ENCODE measurements around the gene LHPP.
"Not testable (repeated sequence)": the region's sequence is repeated elsewhere in the genome, so short reads cannot be mapped to it uniquely, and the experiment has no call there.

The LHPP gene

DNA sequence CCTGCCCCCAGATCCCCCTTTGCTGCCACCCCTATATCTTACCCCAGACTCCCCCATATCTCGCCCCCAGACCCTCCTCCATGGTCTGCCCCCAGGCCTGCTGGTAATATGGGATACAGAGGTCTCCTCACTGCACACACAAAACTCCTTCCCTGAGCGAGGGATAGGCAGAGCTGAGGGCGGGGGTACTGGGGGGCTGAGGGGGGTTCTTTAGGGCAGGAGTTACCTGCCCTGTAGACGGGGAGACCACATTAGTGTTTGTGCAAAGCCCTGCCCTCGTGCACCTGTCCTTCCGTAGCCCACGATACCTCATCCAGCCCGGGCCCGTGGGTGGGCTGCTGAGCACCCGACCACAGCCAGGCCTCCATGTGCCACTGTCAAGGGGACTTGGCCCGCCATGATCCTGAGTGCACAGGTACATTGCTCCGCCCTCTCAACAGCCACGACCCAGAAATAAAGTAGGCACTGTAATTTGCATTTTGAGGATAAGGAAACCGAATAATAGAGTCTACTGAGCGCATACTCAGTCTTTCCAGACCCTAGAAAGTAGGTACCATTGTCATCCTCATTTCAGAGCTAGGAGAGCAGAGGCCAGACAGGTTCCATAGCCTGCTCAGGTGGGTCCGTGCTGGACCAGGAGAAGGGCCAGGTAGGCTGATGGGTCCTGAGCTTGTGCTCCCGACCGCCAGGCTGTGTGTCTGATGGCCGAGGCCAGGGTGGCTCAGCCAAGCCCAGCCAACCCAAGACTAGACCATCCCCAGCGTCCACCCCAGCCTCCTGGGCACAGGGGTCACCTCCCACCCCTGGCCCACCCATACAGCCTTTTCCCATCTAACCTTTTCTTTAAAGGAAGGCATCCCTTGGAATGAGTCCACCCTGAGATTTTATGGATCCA, 115.2 kb downstream of the LHPP start:
- DNase-seq: no peak

DNA sequence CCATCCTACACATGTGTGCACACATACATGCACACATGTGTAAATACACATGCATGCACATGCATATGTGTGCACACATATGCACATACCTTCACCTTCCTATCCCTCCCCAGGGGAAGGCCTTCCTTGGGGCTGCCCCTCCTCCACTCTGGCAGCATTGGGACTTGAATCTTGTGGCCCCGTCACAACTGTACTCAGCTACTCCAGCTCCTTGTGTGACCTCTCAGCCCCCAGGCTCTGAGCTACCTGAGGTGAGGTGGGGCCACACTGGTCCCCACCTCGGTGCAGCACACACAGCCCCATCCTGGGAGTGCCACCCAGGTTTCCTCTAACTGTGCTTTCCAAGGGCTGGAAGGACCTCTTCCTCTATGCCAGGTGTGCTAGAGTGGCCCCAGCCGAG, 116.0 kb downstream of the LHPP start:
- DNase-seq: no peak

GRCh38 chr10:124578231-124579010, 116.8 kb downstream of the LHPP start:
- DNase-seq: no peak

GRCh38 chr10:124579011-124579399, 117.4 kb downstream of the LHPP start:
- no peak for DNase-seq

DNA sequence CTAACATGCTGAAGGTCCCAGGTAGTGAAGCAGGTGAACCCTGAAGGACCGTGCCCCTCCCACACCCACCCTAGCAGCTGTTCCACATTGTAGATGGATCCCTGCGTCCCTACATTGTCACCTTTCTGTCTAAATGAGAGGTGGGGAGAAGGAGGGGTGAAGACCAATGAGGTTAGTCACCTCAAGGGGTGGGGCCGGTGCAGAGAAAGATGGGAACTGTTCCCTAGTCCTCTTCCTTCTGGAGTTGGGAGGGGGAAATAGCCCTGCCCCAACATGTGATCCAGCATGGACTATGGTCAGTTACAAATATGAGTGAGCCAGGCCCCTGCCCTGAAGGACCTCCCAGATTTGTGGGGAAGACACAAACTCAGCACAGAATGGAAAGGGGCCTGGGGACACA, 124.5 kb downstream of the LHPP start:
- no peak for DNase-seq

GRCh38 chr10:124587811-124588211, 126.2 kb downstream of the LHPP start:
- DNase-seq: no peak

DNA sequence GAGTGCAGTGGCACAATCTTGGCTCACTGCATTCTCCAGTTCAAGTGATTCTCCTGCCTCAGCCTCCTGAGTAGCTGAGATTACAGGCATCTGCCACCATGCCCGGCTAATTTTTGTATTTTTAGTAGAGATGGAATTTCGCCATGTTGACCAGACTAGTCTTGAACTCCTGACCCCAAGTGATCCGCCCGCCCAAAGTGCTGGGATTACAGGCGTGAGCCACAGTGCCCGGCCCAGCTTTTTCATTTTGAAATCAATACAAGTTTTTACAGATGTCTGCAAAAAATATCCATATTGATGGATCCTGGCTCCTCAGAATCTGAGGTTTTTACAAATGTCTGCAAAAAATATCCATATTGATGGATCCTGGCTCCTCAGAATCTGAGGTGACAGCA, 126.7 kb downstream of the LHPP start:
- DNase-seq: not testable (repeated sequence)

GRCh38 chr10:124588736-124589490, 127.3 kb downstream of the LHPP start:
- no peak for DNase-seq

DNA sequence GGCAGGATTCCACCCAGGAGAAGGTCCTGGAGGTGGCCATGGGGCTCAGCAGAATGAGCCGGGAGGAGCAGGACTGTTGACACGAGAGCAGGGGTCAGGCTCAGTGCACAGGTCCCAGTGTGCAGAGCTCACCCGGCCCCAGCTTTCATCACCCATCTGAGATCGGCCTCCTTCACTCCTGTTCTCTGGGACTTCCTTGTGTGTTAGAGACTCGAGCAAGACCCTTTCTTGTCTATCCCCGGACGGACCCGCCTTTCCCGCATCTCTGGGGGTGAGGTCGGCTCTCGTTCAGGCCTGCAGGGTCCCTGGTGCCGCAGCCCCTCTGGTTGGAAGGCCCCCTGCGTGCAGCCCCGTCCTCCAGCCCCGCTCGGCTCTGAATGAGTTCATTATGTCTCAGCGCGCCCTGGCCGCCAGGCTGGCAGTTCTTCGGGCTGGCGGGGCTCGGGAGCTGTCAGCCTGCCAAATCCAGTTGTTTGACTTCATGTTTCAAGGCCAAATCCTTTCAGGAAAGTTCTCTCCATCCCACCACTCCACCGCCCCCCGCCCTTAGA, 127.9 kb downstream of the LHPP start:
- no peak for DNase-seq

DNA sequence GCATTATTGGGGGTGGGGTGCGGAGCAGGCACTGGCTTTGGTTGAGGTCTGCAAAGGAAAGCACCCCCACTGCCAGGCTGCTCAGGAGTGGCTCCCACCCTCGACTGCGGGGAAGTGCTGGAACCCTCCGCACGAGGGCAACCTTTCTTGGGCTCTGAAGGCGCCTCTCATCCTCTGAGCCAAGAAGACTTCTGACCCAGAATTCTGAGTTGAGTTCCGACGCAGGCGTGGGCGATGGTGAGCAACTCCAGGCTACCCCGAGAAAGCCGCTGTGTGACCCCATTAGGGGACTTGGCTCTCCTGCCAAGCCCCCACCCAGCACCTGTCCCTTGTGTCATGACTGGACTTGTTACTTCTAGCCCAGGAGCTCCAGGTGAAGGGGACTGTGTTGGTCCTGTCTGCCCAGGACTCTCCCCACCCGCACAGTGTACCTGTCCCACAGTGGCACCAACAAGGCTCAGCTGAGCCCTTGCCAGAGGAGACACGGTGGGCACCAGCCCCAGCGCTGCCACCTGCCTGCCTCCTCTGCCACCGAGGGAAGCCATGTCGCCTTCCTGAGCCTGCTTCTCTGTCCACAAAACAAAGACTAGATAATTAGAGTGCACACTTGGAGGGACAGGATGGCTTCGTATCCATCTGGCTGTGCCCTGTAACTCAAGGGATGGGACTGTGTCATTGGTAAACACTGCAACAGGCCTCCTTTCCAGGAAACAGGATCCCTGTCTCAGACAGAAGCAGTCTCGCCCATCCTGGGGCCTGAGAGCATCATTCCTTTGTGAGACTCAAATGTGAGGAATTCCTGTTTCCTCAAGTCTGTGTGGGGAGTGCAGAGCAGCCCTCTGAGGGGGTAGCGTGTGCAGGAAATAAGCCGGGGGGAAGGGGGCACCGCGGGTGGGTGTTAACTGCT, 128.8 kb downstream of the LHPP start:
- peak; percentile 13 for DNase-seq

DNA sequence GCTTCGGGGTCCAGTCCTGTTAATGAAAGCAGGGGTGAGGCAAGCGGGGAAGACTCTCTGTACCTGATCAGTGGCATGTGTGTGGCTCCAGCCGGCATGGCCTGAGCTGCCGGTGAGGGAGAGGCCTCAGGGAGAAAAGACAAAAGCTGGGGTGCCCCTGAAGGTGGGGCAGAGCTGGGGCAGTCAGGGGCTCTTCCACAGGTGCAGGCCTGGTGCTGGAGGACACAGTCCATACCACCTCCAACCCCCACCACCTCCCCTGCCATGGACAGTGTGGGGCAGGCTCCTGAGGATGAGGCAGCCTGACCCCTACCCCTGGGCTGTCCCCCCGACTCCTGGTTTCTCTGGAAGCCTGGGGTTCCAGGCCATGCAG, 129.5 kb downstream of the LHPP start:
- DNase-seq: no peak

- DNase-seq: no peak
Measured at GRCh38 chr10:124592101-124592500, 130.5 kb downstream of the LHPP start.

GRCh38 chr10:124592736-124593430, 131.3 kb downstream of the LHPP start:
- no peak for DNase-seq

DNA sequence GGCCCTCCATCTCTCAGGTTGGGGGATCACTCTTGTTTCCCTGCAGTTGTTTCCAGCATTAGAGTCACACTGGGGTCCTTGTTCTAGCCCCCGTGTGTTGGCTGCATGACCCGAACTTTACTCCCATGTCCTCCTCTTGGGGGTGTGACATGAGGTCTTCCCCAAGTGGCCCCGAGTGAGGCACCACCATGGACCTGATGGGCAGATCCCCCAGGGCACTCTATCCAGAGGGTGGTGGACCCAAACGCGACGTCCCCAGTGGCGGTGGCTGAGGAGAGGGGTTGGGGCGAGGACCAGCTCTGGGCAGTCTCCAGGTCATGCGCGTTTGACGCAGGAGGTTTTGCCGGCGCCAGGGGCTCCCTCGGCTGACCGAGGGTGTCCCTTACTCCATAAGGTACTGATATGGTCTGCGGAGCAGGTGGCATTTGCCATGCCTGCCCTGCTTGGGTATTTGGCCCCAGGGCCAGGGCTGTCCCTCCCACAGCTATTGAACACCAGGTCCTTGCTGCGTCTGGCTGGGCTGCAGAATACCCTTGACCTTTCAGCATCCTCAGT, 131.9 kb downstream of the LHPP start:
- DNase-seq: no peak

GRCh38 chr10:124594240-124594639, 132.6 kb downstream of the LHPP start:
- no peak for DNase-seq

DNA sequence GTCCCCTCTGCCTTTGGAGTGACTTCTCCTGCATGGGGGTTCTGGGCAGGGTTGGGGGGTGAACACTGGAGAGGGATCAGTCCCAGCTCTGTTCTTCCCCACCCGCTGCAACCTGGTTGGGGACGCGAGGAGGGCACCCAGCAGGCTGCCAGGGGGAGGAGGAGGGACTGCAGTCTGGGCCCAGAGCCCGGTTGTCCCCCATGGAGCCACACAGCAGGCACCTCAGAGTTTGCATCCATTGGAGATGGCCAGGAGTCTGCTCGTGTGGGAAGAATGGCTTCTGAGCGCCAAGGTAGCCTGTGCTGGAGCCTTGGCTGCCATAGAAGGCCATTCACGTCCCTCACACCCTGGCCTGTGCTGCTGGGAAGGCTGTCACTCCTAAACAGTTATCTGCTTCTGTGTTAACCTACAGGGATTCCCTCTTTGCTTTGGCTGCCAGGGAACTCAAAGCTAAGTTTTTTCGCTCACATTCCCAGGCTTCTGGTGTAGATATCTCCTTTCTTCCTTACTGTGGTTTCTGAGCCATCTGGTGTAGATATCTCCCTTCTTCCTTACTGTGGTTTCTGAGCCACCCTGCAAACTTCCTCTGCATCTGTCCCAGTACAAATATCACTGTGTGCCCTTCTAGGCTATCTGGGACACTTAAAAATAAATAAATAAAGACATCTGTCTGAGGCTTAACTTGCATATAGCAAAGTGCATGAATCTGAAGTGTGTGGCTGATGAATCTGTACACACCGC, 133.7 kb downstream of the LHPP start:
- DNase-seq: peak; percentile 19

GRCh38 chr10:124596116-124596785, 134.6 kb downstream of the LHPP start:
- DNase-seq: no peak

DNA sequence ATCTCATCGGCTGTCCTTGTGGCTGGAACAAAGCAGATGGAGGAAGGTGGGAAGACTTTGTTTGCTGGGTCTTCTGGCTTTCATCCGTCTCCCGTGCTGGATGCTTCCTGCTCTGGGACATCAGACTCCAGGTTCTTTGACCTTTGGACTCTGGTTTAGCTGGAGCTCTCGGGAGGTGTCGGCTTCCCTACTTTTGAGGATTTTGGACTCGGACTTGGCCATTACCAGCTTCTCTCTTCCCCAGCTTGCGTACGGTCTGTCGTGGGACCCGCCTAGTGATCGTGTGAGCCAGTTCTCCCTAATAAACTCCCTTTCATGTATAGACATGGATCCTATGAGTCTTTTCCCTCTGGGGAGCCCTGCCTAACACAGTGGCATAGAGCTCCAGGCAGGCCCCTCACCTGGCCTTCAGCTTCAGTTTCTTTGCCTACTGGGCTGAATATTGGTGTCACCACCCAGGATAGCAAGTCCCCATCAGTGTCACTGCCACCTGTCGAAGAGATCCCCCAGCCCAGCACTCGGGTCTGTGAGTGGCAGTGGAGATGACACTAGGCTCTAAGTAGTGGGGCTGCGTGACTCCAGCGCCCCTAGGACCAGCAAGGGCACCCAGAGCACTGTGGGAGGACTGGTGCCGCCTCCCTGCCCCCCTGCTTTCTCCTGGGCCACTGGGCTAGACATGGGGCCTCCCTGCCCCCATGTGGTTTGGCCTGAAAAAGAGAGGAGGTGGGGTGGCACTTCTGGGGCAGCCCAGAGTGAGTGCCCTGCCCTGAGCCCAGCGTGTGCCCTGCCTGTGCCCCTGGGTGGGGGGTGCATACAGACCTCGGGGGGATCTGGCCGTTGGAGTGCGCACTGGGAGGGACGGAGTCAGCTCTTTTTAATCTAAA, 135.6 kb downstream of the LHPP start:
- DNase-seq: no peak

- no peak for DNase-seq
Measured at GRCh38 chr10:124597846-124598165, 136.2 kb downstream of the LHPP start.

Data from NCI-H69 (cell line).